NCI-H1092 treated with DMSO at 0.1 percent for 48 hours (cell line): ENCODE data around the gene TARM1.

Source experiments
- DNase-seq: peaks from one replicate; lab custom pipeline; 2025; lab: John Stamatoyannopoulos, UW

TARM1 gene

DNA sequence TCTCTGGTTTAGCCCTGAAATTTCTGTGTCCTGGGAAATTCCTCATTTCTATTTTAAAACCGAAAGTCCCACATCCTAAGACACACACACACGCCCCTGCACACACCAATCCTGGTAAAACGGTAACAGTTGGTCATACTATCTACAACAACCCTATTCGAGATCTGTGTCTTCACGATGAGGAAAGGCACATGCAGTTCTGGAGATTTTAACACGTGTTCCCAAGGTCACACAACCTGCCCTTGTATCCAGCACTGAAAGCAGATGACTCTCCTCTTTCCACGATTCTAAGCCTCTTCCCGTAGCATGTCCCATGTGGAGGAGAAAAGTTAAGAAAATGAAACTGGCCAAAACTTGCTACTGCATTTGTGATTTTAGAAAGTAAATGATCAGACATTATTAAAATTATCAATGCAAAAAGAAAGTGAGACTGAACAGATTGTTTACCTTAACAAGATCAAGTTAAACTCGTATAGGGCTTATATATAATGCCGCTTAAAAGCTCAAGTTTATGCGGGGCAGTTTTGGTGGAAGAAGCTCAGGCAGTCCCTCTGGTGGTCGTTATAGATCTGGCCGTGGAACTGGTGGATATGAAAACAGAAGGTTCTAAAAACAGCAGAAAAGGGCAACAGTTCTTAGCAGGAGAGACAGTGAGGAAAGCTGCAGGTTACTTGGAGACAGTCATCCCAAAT lies 50.1 kb downstream of the TARM1 start:
- no peak for DNase-seq

DNA sequence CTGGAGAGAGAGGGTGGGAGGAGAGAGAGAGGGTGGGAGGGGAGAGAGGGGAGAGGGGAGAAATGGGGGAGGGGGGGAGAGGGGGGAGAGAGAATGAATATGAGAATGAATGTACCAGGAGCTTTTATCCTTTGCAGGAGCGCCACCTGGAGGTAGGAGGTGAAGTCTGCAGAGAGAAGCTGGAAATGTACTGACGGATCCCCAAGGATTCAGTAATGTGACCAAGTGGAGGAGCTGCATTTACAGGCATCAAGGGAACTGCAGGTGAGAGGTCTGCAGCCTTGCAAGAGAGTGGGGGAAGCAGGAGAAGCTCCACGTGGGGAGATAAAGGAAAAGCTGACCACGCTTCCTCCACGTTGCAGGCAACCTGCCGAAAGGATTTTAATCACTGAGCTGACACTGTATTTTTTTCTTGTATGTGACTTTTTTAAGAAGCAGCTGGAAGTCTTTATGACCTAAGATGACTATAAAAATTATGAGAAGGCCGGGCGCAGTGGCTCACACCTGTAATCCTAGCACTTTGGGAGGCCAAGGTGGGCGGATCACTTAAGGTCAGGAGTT lies 51.2 kb downstream of the TARM1 start:
- peak; percentile 43 for DNase-seq

DNA sequence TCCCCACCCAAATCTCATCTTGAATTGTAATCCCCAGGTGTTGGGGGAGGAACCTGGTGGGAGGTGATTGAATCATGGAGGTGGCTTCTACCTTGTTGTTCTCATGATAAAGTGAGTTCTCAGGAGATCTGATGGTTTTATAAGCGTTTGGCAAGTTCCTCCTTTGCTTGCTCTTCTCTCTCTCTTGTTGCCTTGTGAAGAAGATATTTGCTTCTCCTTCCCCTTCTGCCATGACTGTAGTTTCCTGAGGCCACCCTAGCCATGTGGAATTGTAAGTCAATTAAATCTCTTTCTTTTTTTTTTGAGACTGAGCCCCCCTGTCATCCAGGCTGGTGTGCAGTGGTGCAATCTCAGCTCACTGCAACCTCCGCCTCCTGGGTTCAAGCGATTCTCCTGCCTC lies 51.9 kb downstream of the TARM1 start:
- DNase-seq = no peak

DNA sequence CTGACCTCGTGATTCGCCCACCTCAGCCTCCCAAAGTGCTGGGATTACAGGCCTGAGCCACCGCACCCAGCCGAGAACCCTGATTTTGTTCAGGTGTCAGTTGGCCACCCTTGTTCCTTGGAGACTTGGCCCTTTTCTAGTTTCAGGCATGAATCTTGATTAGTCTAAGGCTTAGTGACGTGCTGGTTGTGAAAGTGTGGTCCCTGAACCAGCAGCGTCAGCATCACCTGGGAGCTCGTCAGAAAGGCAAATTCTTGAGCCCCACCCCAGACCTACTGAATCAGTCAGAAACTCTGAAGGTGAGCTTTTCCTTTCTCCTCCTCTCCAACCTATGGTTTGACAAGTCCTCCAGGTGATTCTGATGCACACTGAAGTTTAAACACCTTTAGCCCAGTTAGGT lies 54.5 kb downstream of the TARM1 start:
- no peak for DNase-seq

DNA sequence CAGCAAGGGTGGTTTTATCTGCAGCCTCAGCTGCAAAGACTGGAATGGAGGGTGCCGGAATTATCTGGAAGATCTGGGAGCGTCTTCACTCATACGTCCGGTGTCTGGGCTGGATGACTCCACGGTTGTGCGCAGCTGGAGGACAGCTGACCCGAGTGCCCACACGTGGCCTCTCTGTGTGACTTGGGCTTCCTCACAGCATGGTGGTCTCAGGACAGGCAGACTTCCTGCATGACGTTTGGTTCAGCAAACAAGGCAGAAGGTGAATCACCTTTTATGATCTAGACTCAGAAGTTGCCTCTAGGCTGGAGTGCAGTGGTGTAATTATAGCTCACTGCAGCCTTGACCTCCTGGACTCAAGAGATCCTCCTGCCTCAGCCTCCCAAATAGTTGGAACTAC lies 56.5 kb downstream of the TARM1 start:
- no peak for DNase-seq

DNA sequence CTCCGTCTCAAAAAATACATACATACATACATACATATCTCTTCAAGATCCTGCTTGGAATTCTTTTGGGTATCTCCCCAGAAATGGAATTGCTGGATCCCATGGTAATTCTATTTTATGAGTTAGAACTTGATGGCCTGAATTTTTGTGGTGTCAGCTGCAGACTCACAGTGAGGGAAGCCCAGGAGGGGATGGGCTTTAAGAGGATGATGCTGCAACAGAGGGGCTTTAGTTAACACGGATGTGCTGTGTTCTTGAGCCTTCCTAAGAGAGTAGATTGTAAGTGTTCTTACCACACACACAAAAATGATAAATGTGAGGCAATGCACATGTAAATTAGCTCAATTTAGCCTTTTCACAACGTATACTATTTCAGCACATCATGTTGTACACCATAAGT lies 58.0 kb downstream of the TARM1 start:
- no peak for DNase-seq

DNA sequence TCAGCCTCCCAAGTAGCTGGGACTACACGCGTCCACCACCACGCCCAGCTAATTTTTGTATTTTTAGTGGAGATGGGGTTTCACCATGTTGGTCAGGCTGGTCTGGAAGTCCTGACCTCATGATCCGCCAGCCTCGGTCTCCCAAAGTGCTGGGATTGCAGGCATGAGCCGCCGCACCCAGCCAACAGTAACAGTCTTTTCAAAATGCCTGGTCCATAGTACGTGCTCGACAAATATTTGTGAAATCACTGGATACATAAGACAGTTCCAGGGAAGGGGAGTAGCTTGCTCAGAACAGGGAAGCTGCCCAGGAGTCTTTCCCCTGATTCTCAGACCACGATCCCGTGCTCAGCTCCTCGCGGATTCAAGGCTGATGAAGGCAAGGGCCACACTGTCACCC lies 59.2 kb downstream of the TARM1 start:
- DNase-seq = no peak

DNA sequence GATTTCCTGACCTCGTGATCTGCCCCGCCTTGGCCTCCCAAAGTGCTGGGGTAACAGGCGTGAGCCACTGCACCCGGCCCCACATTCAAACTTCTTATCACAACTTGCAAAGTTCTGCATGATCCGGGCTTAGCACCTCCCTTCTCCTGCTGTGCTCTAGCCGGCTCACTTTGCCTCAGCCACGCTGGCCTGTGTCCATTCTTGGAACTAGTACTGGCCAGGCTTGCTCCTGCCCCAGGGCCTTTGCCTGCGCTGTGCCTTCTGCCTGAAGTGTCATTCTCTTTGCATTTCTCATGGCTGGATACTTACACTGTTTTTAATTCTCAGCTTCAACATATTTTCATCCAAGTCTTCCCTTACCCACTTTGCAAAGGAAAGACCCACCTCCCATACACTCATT lies 59.8 kb downstream of the TARM1 start:
- DNase-seq = no peak
